Mesothelial cell of epicardium (in vitro differentiated cells): ENCODE data around the gene CYP2W1. TPM values are rescaled to one million over a fixed set of nuclear protein-coding genes. Genes with fewer than 3 reads are reported as not detected.
A peak's percentile ranks its signal among the peaks of the same experiment; 100 is the strongest.

Experiments
- DNase-seq, 2 experiments: peaks; one replicate each; pipeline ENCODE4 v3.0.0; 2021; ENCODE audit warnings: low spot score in 2 of 2; ENCODE audit not compliant: unreplicated experiment in 2 of 2
- H3K27ac Mint-ChIP-seq: 2 replicates; pipeline ENCODE4 v1.8.0; 2021; ENCODE audit warnings: mixed read lengths
- H3K27me3 Mint-ChIP-seq: 2 replicates; pipeline ENCODE4 v1.8.0; 2021; ENCODE audit warnings: low read depth, mixed read lengths
- H3K36me3 Mint-ChIP-seq: 2 replicates; pipeline ENCODE4 v1.8.0; 2021; ENCODE audit warnings: mixed read lengths
- H3K4me1 Mint-ChIP-seq: 2 replicates; pipeline ENCODE4 v1.8.0; 2021; ENCODE audit warnings: mixed read lengths
- H3K4me3 Mint-ChIP-seq: 2 replicates; pipeline ENCODE4 v1.8.0; 2021; ENCODE audit warnings: mild to moderate bottlenecking, moderate library complexity, mixed read lengths
- H3K9me3 Mint-ChIP-seq: 2 replicates; pipeline ENCODE4 v1.8.0; 2021; ENCODE audit warnings: mixed read lengths
- total RNA-seq: library from RNA; stranded (reverse); gene quantifications from 3 replicates; pipeline ENCODE4 v1.2.1, GENCODE V29; 2021
- TF ChIP-seq, protein P1 (sequence below): fragments of 200-600 bp; sonication (generic); IDR thresholded peaks from one replicate; pipeline ENCODE4 v1.5.0; 2021; ENCODE audit warnings: antibody characterized with exemption; ENCODE audit not compliant: unreplicated experiment

Gene CYP2W1
- total RNA-seq, 1 donor from 2014 or later: 5.6 TPM

DNA sequence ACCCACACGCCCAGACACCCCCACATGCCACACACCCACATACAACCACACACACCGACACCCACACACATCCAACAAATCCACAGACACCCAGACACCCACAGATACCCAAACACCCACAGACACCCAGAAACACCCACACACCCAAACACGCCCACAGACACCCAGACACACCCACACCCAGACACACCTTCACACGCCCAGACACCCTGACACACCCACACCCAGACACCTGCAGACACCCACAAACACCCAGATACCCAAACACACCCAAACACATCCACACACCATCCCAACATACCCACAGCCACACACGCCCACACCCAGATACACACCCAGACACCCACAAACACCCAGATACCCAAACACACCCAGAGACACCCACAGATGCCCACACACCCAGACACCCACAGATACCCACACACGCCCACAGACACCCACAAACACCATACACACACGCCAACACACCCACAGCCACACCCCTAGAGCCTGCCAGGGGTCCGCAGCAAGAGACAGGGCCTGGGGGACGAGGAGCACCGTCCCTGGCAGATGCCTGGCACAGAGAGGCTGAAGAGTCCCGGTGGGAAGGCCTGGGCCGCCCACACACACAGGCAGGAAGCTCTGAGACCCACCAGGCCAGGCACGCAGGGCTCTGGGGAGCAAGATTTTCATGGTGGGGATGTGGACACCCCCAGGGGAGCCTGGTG is 28.5 kb downstream of the CYP2W1 start:
- H3K27me3 Mint-ChIP-seq: no peaks in the 10 kb centered on the region
- H3K27ac Mint-ChIP-seq: peak overlapping the region; percentile 24
- peaks cover 12% of the 10 kb centered on the region for H3K36me3 Mint-ChIP-seq
- no peaks in the 10 kb centered on the region for H3K9me3 Mint-ChIP-seq
- no peak for DNase-seq
- peaks cover 7% of the 10 kb centered on the region for H3K4me1 Mint-ChIP-seq
- H3K4me3 Mint-ChIP-seq: no peak overlapping the region
- TF ChIP-seq, protein P1, sequence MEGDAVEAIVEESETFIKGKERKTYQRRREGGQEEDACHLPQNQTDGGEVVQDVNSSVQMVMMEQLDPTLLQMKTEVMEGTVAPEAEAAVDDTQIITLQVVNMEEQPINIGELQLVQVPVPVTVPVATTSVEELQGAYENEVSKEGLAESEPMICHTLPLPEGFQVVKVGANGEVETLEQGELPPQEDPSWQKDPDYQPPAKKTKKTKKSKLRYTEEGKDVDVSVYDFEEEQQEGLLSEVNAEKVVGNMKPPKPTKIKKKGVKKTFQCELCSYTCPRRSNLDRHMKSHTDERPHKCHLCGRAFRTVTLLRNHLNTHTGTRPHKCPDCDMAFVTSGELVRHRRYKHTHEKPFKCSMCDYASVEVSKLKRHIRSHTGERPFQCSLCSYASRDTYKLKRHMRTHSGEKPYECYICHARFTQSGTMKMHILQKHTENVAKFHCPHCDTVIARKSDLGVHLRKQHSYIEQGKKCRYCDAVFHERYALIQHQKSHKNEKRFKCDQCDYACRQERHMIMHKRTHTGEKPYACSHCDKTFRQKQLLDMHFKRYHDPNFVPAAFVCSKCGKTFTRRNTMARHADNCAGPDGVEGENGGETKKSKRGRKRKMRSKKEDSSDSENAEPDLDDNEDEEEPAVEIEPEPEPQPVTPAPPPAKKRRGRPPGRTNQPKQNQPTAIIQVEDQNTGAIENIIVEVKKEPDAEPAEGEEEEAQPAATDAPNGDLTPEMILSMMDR: no peak

DNA sequence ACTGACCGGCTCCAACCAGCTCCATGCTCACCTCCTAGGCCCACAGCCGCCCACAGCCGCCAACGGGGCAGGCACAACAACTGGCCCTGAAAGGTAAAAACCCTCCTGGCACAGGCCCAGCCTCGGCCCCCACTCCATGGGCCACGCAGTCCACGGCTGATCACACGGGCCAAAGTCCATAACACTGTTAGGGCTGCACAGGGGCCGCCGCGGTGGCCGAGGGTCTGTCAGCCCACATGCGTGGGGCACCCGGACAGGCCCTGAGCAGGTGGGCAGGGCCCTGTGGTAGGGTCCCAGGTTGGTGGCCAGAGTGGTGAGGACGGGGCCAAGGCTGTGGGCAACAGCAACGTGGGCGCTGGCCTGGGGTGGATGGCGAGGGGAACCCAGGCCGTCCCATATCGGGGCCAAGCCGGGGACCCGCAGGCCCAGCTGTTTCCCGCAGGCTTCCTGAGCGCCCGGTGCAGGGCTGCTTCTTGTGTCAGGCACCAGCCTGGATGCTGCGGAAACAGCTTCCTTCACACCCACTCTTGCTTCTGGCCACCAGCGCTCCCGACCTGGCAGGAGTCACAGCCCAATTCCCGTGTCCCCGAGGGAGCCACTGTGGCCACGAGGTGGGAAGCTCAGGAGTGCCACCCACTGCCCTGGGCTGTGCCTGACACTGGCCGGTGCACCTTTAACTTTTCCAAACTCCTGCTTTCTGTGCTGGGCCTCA is 29.2 kb downstream of the CYP2W1 start:
- Mint-ChIP-seq H3K36me3 (peaks cover 12% of the 10 kb centered on the region), H3K27ac (no peak overlapping the region), H3K4me1 (peaks cover 7% of the 10 kb centered on the region), H3K27me3 (no peaks in the 10 kb centered on the region), H3K9me3 (no peaks in the 10 kb centered on the region), H3K4me3 (no peak overlapping the region)
- DNase-seq: no peak
- TF ChIP-seq, protein P1: no peak

DNA sequence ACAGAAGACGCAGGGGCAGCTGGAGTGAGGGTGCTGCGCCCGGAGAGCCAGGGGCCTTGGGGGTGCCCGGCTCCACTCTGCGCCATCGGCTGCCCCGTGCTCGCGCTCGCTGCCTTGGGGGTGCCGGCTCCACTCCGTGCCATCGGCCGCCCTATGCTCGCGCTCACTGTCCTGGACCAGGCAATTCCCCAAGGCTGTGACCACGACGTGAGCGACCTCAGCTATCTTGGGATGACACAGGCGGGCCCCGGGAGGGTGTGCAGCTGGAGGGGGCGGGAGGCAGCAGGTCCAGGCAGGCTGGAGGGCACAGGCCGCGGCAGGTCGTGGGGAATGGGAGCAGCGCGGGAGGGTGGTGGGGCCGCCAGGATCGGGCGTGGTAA is 29.7 kb downstream of the CYP2W1 start:
- DNase-seq: no peak
- H3K27me3 Mint-ChIP-seq: no peaks in the 10 kb centered on the region
- peaks cover 7% of the 10 kb centered on the region for H3K4me1 Mint-ChIP-seq
- no peaks in the 10 kb centered on the region for H3K9me3 Mint-ChIP-seq
- no peak overlapping the region for H3K4me3 Mint-ChIP-seq
- TF ChIP-seq, protein P1: no peak
- peaks cover 12% of the 10 kb centered on the region for H3K36me3 Mint-ChIP-seq
- no peak overlapping the region for H3K27ac Mint-ChIP-seq

DNA sequence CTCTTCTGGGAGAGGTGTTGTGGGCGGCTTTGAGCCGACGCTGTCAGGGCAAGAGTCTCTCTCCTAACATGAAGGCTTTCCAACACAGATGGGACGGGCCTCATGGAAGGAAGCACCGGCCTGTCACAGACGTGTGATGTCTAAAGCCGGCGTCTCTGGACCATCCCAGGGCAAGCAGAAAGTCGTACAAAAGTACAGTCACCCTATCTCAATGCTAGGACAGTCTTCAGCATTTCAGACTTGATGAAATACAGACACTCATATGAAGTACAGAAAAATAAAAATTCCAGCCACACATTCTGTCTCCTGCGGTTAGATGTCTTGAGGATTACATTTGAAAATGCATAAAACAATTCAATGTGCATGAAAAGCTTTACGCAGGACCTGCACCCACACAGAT is 30.6 kb downstream of the CYP2W1 start:
- no peaks in the 10 kb centered on the region for H3K27me3 Mint-ChIP-seq
- peak overlapping the region; percentile 60 for H3K27ac Mint-ChIP-seq
- H3K36me3 Mint-ChIP-seq: peaks cover 18% of the 10 kb centered on the region
- peaks cover 7% of the 10 kb centered on the region for H3K4me1 Mint-ChIP-seq
- H3K4me3 Mint-ChIP-seq: no peak overlapping the region
- no peak for DNase-seq
- TF ChIP-seq, protein P1: no peak
- no peaks in the 10 kb centered on the region for H3K9me3 Mint-ChIP-seq

DNA sequence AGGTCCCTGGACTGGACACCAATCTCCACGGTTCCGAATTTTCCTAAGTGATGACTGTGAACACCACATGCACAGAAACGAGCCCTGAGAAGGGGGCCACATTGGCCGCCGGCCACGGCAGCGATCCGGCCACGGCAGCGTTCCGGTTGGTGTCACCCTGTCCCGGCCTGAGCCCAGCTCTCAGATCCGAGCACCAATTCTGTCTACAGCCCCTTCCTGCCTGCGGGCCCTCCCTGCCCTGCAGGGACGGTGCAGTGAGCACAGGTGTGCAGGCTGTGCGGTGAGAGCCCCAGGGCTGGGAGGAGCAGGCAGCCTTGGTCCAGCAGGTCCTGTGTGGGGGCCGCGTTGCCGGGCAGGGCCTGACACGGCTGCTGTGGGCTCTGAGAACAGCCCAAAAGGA is 31.7 kb downstream of the CYP2W1 start:
- Mint-ChIP-seq H3K27me3 (no peaks in the 10 kb centered on the region), H3K4me1 (peaks cover 7% of the 10 kb centered on the region), H3K4me3 (no peak overlapping the region), H3K27ac (no peak overlapping the region), H3K36me3 (peaks cover 12% of the 10 kb centered on the region), H3K9me3 (no peaks in the 10 kb centered on the region)
- DNase-seq: peak in 1 of 2 experiments; percentile 10
- TF ChIP-seq, protein P1: no peak
